IPS-11a (cell line): Measurements from ENCODE around the gene TRIM38.
"Not testable (repeated sequence)": the region's sequence is repeated elsewhere in the genome, so short reads cannot be mapped to it uniquely, and the experiment has no call there.

Source experiments
- H3K4me3 ChIP-seq: one replicate; pipeline ENCODE4 v1.5.1; 2013; ENCODE audit warnings: low read depth, low read length, control low read depth

Gene TRIM38

GRCh38 chr6:25942561-25943147 is 19.9 kb upstream of the TRIM38 start:
- H3K4me3 ChIP-seq: no peak overlapping the region

GRCh38 chr6:25943887-25944286 is 18.7 kb upstream of the TRIM38 start:
- H3K4me3 ChIP-seq: no peak overlapping the region

GRCh38 chr6:25944688-25945574 is 17.7 kb upstream of the TRIM38 start:
- no peak overlapping the region for H3K4me3 ChIP-seq

DNA sequence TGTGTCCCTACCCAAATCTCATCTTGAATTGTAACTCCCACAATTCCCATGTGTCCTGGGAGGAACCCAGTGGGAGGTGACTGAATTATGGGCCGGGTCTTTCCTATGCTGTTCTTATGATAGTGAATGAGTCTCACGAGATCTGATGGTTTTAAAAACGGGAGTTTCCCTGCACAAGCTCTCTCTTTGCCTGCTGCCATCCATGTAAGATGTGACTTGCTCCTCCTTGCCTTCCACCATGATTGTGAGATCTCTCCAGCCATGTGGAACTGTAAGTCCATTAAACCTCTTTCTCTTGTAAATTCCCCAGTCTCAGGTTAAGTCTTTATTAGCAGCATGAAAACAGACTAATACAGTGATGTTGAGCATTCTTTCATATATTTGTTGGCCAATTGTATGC is 16.9 kb upstream of the TRIM38 start:
- not testable (repeated sequence) for H3K4me3 ChIP-seq

DNA sequence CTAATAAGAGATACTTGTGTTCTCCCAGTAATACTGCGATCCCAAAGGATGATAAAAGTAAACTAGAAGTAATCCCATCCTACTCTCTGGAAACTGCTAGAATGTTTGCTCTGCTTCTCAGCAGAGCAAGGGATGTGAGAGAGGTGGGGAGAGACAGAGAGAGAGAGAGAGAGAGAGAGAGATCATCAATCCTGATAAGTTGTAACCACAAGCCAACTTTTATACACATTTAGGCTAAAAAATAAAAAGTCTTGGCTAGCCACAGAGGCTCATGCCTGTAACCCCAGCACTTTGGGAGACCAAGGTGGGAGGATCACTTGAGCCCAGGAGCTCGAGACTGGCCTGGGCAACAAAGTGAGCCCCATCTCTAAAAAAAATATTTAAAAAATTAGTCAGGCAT is 16.0 kb upstream of the TRIM38 start:
- no peak overlapping the region for H3K4me3 ChIP-seq

GRCh38 chr6:25947492-25947891 is 15.1 kb upstream of the TRIM38 start:
- H3K4me3 ChIP-seq: not testable (repeated sequence)

- no peak overlapping the region for H3K4me3 ChIP-seq
These were observed 12.9 kb upstream of the TRIM38 start for GRCh38 chr6:25949695-25950094.

DNA sequence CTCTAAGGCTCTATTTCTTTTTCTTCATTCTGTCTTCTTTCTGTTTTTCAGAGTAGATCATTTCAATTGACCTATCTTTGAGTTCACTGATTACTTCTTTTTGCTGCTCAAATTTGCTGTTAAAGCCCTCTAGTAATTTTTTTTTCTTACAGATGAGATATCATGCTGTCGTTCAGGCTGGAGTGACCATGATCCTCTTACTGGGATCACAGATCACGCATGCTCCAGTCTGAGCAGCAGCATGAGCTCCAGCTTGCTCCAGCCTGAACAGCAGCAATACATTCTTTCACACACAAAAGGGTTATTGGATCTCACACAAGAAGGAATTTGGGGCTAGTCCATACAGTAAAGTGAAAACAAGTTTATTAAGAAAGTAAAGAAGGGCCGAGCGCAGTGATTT is 12.3 kb upstream of the TRIM38 start:
- no peak overlapping the region for H3K4me3 ChIP-seq

- no peak overlapping the region for H3K4me3 ChIP-seq
These were observed 11.1 kb upstream of the TRIM38 start for GRCh38 chr6:25951296-25952032.

DNA sequence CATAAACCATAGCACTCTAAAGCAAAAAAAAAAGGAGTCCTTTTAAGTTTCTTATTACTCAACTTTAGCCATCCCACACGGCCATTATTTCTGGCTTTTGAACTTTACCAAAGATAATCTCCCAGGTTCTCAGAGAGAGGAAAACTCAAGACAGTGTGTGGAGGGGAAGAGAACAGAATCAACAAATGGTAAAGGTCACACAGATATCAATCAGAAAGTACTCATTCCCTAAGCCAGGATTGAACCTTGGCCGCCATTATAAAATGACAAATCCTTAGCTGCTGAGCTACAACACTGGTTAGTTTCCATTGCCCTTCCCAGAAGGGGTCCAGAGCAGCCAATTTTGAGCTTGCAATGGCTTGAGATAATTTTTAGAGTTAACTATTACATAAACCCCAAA is 10.1 kb upstream of the TRIM38 start:
- no peak overlapping the region for H3K4me3 ChIP-seq

DNA sequence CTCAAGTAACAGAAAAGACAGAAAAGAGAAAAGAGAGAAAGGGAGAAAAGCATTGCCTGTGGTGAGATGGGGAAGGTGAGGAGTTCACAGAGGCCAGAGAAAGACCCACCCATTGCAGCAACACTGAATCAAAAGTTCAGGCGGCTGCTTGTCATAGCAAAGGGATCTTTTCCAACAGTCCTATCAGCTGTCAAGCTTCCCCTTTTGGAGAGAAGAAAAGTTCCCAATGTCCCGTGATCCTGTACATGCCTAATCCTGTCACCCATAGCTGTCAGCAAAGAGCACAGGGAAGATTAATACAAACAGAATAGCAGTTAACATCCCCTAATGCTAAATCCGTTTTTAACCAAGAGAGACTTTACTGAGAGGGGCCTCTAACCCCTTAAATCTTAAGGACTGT is 8.9 kb upstream of the TRIM38 start:
- no peak overlapping the region for H3K4me3 ChIP-seq

DNA sequence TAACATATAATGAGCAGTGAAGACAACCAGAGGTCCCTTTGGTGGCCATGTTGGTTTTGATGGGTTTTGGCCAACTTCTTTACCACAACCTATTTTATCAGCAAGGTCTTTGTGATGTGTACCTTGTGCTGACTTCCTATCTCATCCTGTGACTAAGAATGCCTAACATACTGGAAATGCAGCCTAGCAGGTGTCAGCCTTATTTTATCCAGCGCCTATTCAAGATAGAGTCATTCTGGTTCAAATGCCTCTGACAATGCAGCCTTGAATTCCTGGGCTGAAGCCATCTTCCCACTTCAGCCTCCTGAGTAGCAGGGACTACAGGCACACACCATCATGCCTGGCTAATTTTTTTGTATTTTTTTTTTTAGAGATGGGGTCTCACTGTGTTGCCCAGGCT is 7.8 kb upstream of the TRIM38 start:
- H3K4me3 ChIP-seq: no peak overlapping the region

GRCh38 chr6:25956226-25956625 is 6.4 kb upstream of the TRIM38 start:
- H3K4me3 ChIP-seq: no peak overlapping the region

- H3K4me3 ChIP-seq: no peak overlapping the region
These were observed 3.9 kb upstream of the TRIM38 start for GRCh38 chr6:25958700-25959162.

- no peak overlapping the region for H3K4me3 ChIP-seq
These were observed 2.6 kb upstream of the TRIM38 start for GRCh38 chr6:25959890-25960536.

GRCh38 chr6:25960734-25961133 is 1.9 kb upstream of the TRIM38 start:
- no peak overlapping the region for H3K4me3 ChIP-seq

GRCh38 chr6:25961619-25962148 is 918 bp upstream of the TRIM38 start:
- H3K4me3 ChIP-seq: no peak overlapping the region

DNA sequence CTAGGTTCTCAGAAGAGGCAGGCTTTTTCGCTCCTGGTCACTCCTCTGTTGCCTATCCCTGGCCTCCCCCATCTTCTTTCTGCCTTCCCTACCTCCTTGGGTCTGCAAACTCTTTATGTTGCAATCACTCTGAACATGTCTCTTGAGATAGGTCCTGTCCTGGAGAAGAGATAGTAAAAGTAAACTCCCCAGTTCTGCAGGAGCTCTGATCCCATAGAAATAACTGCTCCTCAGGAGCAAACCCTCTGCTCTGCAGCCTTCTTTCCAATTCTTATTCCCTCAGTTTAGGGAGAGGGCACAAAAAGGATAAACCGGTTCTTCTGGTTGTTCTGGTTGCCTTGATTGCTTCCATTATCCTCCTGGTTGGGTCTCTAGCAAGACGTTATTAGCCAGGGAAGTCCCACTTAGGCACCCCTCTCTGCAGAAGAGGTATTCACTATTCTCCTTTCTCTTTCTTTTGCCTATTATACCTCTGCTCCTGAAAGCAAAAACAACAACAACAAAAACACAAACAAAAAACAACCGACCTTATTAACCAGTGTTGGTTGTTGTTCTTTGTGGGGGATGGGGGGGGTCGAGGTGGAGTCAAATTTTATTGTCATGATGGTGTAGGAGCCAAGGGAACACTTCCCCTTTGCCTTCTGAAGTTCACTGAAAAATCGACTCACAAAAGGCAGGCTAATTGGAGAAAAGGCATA is 973 bp downstream of the TRIM38 start:
- H3K4me3 ChIP-seq: no peak overlapping the region

DNA sequence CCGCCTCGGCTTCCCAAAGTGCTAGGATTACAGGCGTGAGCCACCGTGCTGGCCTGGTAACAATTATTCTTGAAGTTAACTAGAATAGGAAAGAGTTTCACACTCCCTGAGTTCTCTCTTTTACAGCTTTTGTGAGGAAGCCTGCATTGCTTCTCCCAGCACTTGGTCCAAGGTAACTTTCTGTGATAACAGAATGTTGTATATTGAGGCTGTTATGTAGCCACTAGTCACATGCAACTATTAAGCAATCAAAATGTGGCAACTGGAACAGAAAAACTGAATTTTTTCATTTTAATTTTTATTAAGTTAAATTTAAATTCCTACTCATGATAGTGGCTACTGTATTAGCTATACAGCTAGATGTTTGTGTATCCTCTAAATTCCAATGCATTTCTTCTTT is 2.5 kb downstream of the TRIM38 start:
- H3K4me3 ChIP-seq: no peak overlapping the region

DNA sequence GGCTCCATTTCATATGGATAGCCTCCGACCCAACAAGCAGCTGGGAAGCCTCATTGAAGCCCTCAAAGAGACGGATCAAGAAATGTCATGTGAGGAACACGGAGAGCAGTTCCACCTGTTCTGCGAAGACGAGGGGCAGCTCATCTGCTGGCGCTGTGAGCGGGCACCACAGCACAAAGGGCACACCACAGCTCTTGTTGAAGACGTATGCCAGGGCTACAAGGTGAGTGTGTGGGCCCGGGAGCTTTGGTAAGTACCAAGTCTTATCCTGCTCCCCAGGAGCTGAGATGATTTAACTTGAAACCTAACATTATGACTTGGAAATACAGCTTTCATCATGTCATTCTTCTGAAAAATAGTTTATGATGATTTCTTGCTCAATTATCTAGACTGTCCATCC is 4.1 kb downstream of the TRIM38 start:
- no peak overlapping the region for H3K4me3 ChIP-seq
